Trophoblast cell (in vitro differentiated cells and primary cell): Measurements from ENCODE around the gene GPC3.

Experiments
- DNase-seq, 2 donors: peaks; one replicate each; pipeline ENCODE4 v3.0.0-alpha.2; 2016
- H2AFZ ChIP-seq: 2 replicates; pipeline ENCODE4 v1.6.1; 2013; ENCODE audit warnings: low read length, moderate library complexity, mild to moderate bottlenecking; ENCODE audit not compliant: insufficient read depth, poor library complexity
- H2AK5ac ChIP-seq: 2 replicates; pipeline ENCODE4 v1.6.1; 2013; ENCODE audit warnings: mild to moderate bottlenecking, low read length
- H2BK120ac ChIP-seq: 2 replicates; pipeline ENCODE4 v1.6.1; 2013; ENCODE audit warnings: low read length, mild to moderate bottlenecking, moderate library complexity; ENCODE audit not compliant: insufficient read depth, poor library complexity
- H2BK12ac ChIP-seq: 2 replicates; pipeline ENCODE4 v1.6.1; 2013; ENCODE audit warnings: mild to moderate bottlenecking, low read length, moderate library complexity
- H2BK5ac ChIP-seq: 2 replicates; pipeline ENCODE4 v1.6.1; 2013; ENCODE audit warnings: low read length, low read depth, moderate library complexity, mild to moderate bottlenecking; ENCODE audit not compliant: poor library complexity
- H3K14ac ChIP-seq: 2 replicates; pipeline ENCODE4 v1.6.1; 2013; ENCODE audit warnings: mild to moderate bottlenecking, low read length
- H3K18ac ChIP-seq: 2 replicates; pipeline ENCODE4 v1.6.1; 2013; ENCODE audit warnings: mild to moderate bottlenecking, low read length
- H3K23ac ChIP-seq: 2 replicates; pipeline ENCODE4 v1.6.1; 2013; ENCODE audit warnings: low read length
- H3K27ac ChIP-seq: 2 replicates; pipeline ENCODE4 v1.5.1; 2013; ENCODE audit warnings: low read depth, mild to moderate bottlenecking, inconsistent platforms, low read length, moderate library complexity
- H3K27me3 ChIP-seq: 2 replicates; pipeline ENCODE4 v1.6.1; 2013; ENCODE audit warnings: inconsistent platforms, mild to moderate bottlenecking, low read length, moderate library complexity; ENCODE audit not compliant: insufficient read depth
- H3K36me3 ChIP-seq, 2 experiments: 1 replicate in 1 of 2; 2 replicates in 1 of 2; pipeline ENCODE4 v1.6.1; 2013; ENCODE audit warnings: low read length in 2 of 2, mild to moderate bottlenecking in 2 of 2, moderate library complexity in 1 of 2; ENCODE audit not compliant: insufficient read depth in 2 of 2, control insufficient read depth in 1 of 2
- H3K4ac ChIP-seq: 2 replicates; pipeline ENCODE4 v1.6.1; 2013; ENCODE audit warnings: low read depth, mild to moderate bottlenecking, low read length, moderate library complexity
- H3K4me1 ChIP-seq, 2 experiments: 1 replicate in 1 of 2; 2 replicates in 1 of 2; pipeline ENCODE4 v1.6.1; 2013; ENCODE audit warnings: low read length in 2 of 2, mild to moderate bottlenecking in 2 of 2, moderate library complexity in 1 of 2; ENCODE audit not compliant: insufficient read depth in 2 of 2, control insufficient read depth in 1 of 2
- H3K4me2 ChIP-seq: 2 replicates; pipeline ENCODE4 v1.6.1; 2013; ENCODE audit warnings: inconsistent platforms, mild to moderate bottlenecking, low read length, moderate library complexity
- H3K4me3 ChIP-seq: 2 replicates; pipeline ENCODE4 v1.5.1; 2013; ENCODE audit warnings: mild to moderate bottlenecking, low read depth, low read length, inconsistent platforms
- H3K79me1 ChIP-seq: one replicate; pipeline ENCODE4 v1.6.1; 2013; ENCODE audit warnings: low read length
- H3K79me2 ChIP-seq: 2 replicates; pipeline ENCODE4 v1.6.1; 2013; ENCODE audit warnings: low read length, mild to moderate bottlenecking; ENCODE audit not compliant: control insufficient read depth, insufficient read depth, poor library complexity
- H3K9ac ChIP-seq: 2 replicates; pipeline ENCODE4 v1.6.1; 2013; ENCODE audit warnings: mild to moderate bottlenecking, low read length
- H3K9me3 ChIP-seq: 2 replicates; pipeline ENCODE4 v1.6.1; 2013; ENCODE audit warnings: low read depth, mild to moderate bottlenecking, control low read depth, inconsistent platforms, low read length; ENCODE audit not compliant: insufficient read depth
- H4K12ac ChIP-seq: 2 replicates; pipeline ENCODE4 v1.6.1; 2013; ENCODE audit warnings: low read depth, mild to moderate bottlenecking, low read length, moderate library complexity
- H4K8ac ChIP-seq: 2 replicates; pipeline ENCODE4 v1.6.1; 2013; ENCODE audit warnings: low read depth, mild to moderate bottlenecking, low read length, moderate library complexity
- H4K91ac ChIP-seq: one replicate; pipeline ENCODE4 v1.6.1; 2013; ENCODE audit warnings: low read depth, mild to moderate bottlenecking, low read length, moderate library complexity
- WGBS: extraction: QIAGEN DNeasy Blood & Tissue Kit; methylation state at CpG from one replicate; pipeline ENCODE4 v1.1.7; 2013; ENCODE audit warnings: missing lambda C conversion rate; ENCODE audit not compliant: insufficient read length, insufficient coverage; ENCODE audit errors: extremely low coverage; 5-methylcytosine and 5-hydroxymethylcytosine counted together

The GPC3 gene

DNA sequence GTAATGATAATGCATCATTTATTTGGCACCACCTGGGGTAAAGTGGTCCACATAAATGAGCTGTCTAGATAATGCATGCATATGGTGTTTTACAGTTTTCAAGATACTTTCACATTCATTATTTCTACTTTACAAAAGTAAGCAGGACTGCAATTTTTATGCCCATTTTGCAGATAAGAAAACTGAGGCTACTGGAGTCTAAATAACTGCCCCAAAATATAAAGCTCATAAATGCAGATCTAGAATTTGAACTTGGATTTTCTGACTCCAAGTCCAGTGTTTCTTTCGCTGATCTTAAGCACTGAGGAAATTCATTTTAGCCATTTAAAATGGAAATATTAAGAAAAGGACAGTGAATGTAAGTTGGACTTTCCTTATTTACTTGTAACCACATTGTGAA, 36.5 kb downstream of the GPC3 start:
- no peaks in the 10 kb centered on the region for H3K79me1 ChIP-seq
- no peaks in the 10 kb centered on the region for H3K9me3 ChIP-seq
- no peaks in the 10 kb centered on the region for H3K4me1 ChIP-seq
- no peak overlapping the region for H2AFZ ChIP-seq
- H3K18ac ChIP-seq: no peak overlapping the region
- H3K27me3 ChIP-seq: no peaks in the 10 kb centered on the region
- no peaks in the 10 kb centered on the region for H3K36me3 ChIP-seq
- no peak for DNase-seq
- no peak overlapping the region for H3K14ac ChIP-seq
- H3K4me2 ChIP-seq: no peak overlapping the region
- no peak overlapping the region for H3K9ac ChIP-seq
- no peaks in the 10 kb centered on the region for H3K79me2 ChIP-seq
- no peak overlapping the region for H2AK5ac ChIP-seq
- H3K4ac ChIP-seq: no peak overlapping the region
- H4K12ac ChIP-seq: no peak overlapping the region
- no peak overlapping the region for H3K4me3 ChIP-seq
- H3K27ac ChIP-seq: no peak overlapping the region
- no peak overlapping the region for H3K23ac ChIP-seq
- WGBS: no CpG with 5 or more reads among the region's 1 CpG
- no peak overlapping the region for H4K91ac ChIP-seq
- H2BK5ac ChIP-seq: no peak overlapping the region
- no peak overlapping the region for H2BK12ac ChIP-seq
- H4K8ac ChIP-seq: no peak overlapping the region
- no peak overlapping the region for H2BK120ac ChIP-seq

DNA sequence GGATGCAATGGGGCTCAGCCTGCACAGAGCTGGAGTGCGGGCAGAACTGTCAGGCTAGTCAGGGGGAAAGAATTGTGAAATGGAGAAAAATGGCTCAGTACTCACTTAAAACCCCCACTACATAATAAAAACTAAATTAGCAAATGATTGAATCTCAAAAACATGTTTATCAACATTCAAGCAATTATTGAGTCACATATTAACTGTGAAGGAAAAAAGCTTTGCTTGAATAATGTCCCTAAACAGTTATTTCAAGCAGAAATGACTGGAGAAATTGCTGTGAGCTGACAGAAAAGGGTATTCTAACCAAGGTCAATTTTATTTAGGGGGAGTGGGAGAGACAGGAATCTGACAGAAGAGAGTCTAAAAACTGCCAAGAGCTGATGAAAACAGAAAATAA, 37.4 kb downstream of the GPC3 start:
- no peak overlapping the region for H2AFZ ChIP-seq
- no peaks in the 10 kb centered on the region for H3K79me1 ChIP-seq
- H3K4me1 ChIP-seq: no peaks in the 10 kb centered on the region
- no peak overlapping the region for H4K12ac ChIP-seq
- no CpG with 5 or more reads among the region's 1 CpG for WGBS
- no peaks in the 10 kb centered on the region for H3K27me3 ChIP-seq
- no peak overlapping the region for H2BK12ac ChIP-seq
- no peak overlapping the region for H4K91ac ChIP-seq
- no peak overlapping the region for H3K27ac ChIP-seq
- H3K4ac ChIP-seq: no peak overlapping the region
- no peaks in the 10 kb centered on the region for H3K9me3 ChIP-seq
- no peak overlapping the region for H3K18ac ChIP-seq
- no peaks in the 10 kb centered on the region for H3K36me3 ChIP-seq
- H3K14ac ChIP-seq: no peak overlapping the region
- H2BK120ac ChIP-seq: no peak overlapping the region
- H3K23ac ChIP-seq: no peak overlapping the region
- DNase-seq: no peak
- no peak overlapping the region for H3K9ac ChIP-seq
- no peak overlapping the region for H4K8ac ChIP-seq
- no peak overlapping the region for H3K4me2 ChIP-seq
- H3K79me2 ChIP-seq: no peaks in the 10 kb centered on the region
- H2BK5ac ChIP-seq: no peak overlapping the region
- no peak overlapping the region for H2AK5ac ChIP-seq
- H3K4me3 ChIP-seq: no peak overlapping the region

DNA sequence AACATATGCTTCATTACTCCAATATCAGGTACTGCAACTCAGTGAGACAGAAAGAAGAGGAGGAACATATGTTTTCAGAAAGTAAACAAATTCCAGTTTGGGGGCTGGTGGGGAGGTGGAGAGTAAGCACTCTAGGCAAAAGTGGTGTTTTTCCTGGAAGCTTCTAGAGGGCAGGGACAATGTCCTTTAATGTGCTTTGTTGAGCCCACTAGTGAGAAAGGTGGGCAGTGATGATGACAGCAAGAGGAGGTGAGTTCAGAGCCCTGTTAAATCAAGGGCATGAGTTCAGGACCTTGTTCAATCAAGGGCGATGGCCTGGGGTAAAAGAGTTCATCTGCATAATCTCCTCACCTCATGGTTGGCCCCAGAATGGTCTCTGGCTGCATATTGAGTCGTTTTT, 38.4 kb downstream of the GPC3 start:
- Histone ChIP-seq H3K4me3 (no peak overlapping the region), H2AK5ac (no peak overlapping the region), H4K12ac (no peak overlapping the region), H4K91ac (no peak overlapping the region), H3K23ac (no peak overlapping the region), H3K18ac (no peak overlapping the region), H3K27ac (no peak overlapping the region), H3K4me1 (no peaks in the 10 kb centered on the region), H3K14ac (no peak overlapping the region), H3K36me3 (no peaks in the 10 kb centered on the region), H3K79me2 (no peaks in the 10 kb centered on the region), H4K8ac (no peak overlapping the region), H3K9ac (no peak overlapping the region), H2BK12ac (no peak overlapping the region), H3K27me3 (no peaks in the 10 kb centered on the region), H2BK5ac (no peak overlapping the region), H2BK120ac (no peak overlapping the region), H3K4me2 (no peak overlapping the region), H3K79me1 (no peaks in the 10 kb centered on the region), H2AFZ (no peak overlapping the region), H3K9me3 (no peaks in the 10 kb centered on the region), H3K4ac (no peak overlapping the region)
- no peak for DNase-seq
- WGBS: no CpG with 5 or more reads among the region's 2 CpGs

DNA sequence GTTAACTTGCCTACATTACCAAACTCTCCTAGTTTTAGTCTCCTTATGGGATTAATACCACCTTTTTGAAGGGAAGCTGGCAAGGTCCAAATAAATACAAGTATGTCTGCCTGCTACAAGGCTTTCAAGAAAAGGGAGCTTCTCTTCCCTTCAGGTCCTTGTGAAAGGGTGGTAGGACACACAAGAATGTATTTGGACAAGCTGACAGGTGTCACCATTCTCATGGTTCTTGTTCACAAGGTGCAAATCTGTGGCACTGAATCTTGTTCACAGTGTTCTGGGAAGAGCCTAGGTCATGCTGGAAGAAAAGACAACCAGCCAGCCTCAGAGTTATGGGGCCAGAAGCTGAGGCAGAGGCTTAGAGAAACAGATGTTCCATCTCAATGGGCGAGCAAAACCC, 41.9 kb downstream of the GPC3 start:
- H3K79me2 ChIP-seq: no peaks in the 10 kb centered on the region
- H3K27me3 ChIP-seq: no peaks in the 10 kb centered on the region
- no peak overlapping the region for H2BK12ac ChIP-seq
- H4K8ac ChIP-seq: no peak overlapping the region
- no peak overlapping the region for H2BK5ac ChIP-seq
- H3K9ac ChIP-seq: no peak overlapping the region
- WGBS: no CpG with 5 or more reads among the region's 1 CpG
- no peak overlapping the region for H3K23ac ChIP-seq
- no peak overlapping the region for H2AK5ac ChIP-seq
- H3K4me2 ChIP-seq: no peak overlapping the region
- H3K4me3 ChIP-seq: no peak overlapping the region
- no peak overlapping the region for H3K27ac ChIP-seq
- H3K79me1 ChIP-seq: no peaks in the 10 kb centered on the region
- no peak for DNase-seq
- no peaks in the 10 kb centered on the region for H3K36me3 ChIP-seq
- no peak overlapping the region for H4K91ac ChIP-seq
- H3K4me1 ChIP-seq: no peaks in the 10 kb centered on the region
- H2BK120ac ChIP-seq: no peak overlapping the region
- no peak overlapping the region for H3K14ac ChIP-seq
- no peak overlapping the region for H2AFZ ChIP-seq
- no peak overlapping the region for H3K18ac ChIP-seq
- no peak overlapping the region for H3K4ac ChIP-seq
- H3K9me3 ChIP-seq: no peaks in the 10 kb centered on the region
- no peak overlapping the region for H4K12ac ChIP-seq
